SK-N-SH (cell line): ENCODE data around the gene MRPL54. TPM values are rescaled to one million over a fixed set of nuclear protein-coding genes. Genes with fewer than 3 reads are reported as not detected.

Source experiments
- CTCF ChIA-PET: fragments of 300-600, 350-600 bp; formaldehyde crosslinking; extraction: SDS; loops from one replicate; lab custom pipeline; 2021; lab: Yijun Ruan, JAX
- POLR2A ChIA-PET: fragments of 350-600 bp; sonication (Branson Sonifier 250); formaldehyde crosslinking; extraction: SDS; loops from one replicate; lab custom pipeline; 2020; ENCODE audit warnings: antibody characterized with exemption, inconsistent platforms; lab: Yijun Ruan, JAX
- DNase-seq: peaks from one replicate; pipeline ENCODE4 v3.0.0; 2012
- H2AFZ ChIP-seq: fragments of 200-600 bp; sonication (generic); 2 replicates; pipeline ENCODE4 v1.8.1; 2016; ENCODE audit warnings: antibody characterized with exemption, mild to moderate bottlenecking, low read depth
- H3F3A ChIP-seq: fragments of 200-600 bp; sonication (generic); replicated peaks from 2 replicates; pipeline ENCODE3; 2016; ENCODE audit warnings: antibody characterized with exemption, mild to moderate bottlenecking; ENCODE audit not compliant: insufficient read depth
- H3K27ac ChIP-seq, 2 experiments: fragments of 200-500 bp in 1 of 2; fragments of 200-600 bp in 1 of 2; sonication (Bioruptor generic) in 1 of 2; sonication (generic), shearing (Covaris generic) in 1 of 2; 2 replicates each; pipeline versions ENCODE4 v1.5.1 to v1.6.1; 2014 to 2016; ENCODE audit warnings: low read depth in 2 of 2, inconsistent platforms in 1 of 2, low read length in 1 of 2, mild to moderate bottlenecking in 1 of 2, mixed read lengths in 1 of 2
- H3K27me3 ChIP-seq: fragments of 200-600 bp; sonication (generic), shearing (Covaris generic); 2 replicates; pipeline ENCODE4 v1.6.1; 2016; ENCODE audit warnings: mixed run types; ENCODE audit not compliant: insufficient read depth
- H3K36me3 ChIP-seq, 2 experiments: fragments of 200-500 bp in 1 of 2; fragments of 200-600 bp in 1 of 2; sonication (Bioruptor generic) in 1 of 2; sonication (generic) in 1 of 2; replicated peaks in 1 of 2; 2 replicates each; pipeline versions ENCODE3 to v1.5.1; 2014 to 2016; ENCODE audit warnings: low read length in 1 of 2, mild to moderate bottlenecking in 1 of 2; ENCODE audit not compliant: insufficient read depth in 2 of 2, control insufficient read depth in 1 of 2
- H3K4me1 ChIP-seq, 2 experiments: fragments of 200-500 bp in 1 of 2; fragments of 200-600 bp in 1 of 2; sonication (Bioruptor generic) in 1 of 2; sonication (generic), shearing (Covaris generic) in 1 of 2; 2 replicates each; pipeline versions ENCODE4 v1.5.1 to v1.6.1; 2014 to 2016; ENCODE audit warnings: low read depth in 1 of 2, low read length in 1 of 2, mixed run types in 1 of 2; ENCODE audit not compliant: insufficient read depth in 2 of 2, control insufficient read depth in 1 of 2
- H3K4me2 ChIP-seq: fragments of 200-600 bp; sonication (generic), shearing (Covaris generic); 2 replicates; pipeline ENCODE4 v1.6.1; 2017; ENCODE audit warnings: mixed run types
- H3K4me3 ChIP-seq, 2 experiments: fragments of 200-500 bp in 1 of 2; fragments of 200-600 bp in 1 of 2; sonication (Bioruptor generic) in 1 of 2; sonication (generic), shearing (Covaris generic) in 1 of 2; 2 replicates each; pipeline versions ENCODE4 v1.5.1 to v1.8.1; 2014 to 2016; ENCODE audit warnings: low read depth in 2 of 2, inconsistent platforms in 1 of 2, low read length in 1 of 2, mild to moderate bottlenecking in 1 of 2, mixed read lengths in 1 of 2, moderate library complexity in 1 of 2
- H3K79me2 ChIP-seq: fragments of 200-600 bp; sonication (generic); 2 replicates; pipeline ENCODE4 v1.8.1; 2017; ENCODE audit warnings: mild to moderate bottlenecking; ENCODE audit not compliant: insufficient read depth
- H3K9ac ChIP-seq: fragments of 200-600 bp; sonication (generic); 2 replicates; pipeline ENCODE4 v1.6.1; 2017; ENCODE audit warnings: mixed run types
- H3K9me2 ChIP-seq: fragments of 200-600 bp; sonication (generic); 2 replicates; pipeline ENCODE4 v1.6.1; 2017; ENCODE audit warnings: mixed run types
- H3K9me3 ChIP-seq: fragments of 200-600 bp; sonication (generic); 2 replicates; pipeline ENCODE4 v1.6.1; 2017; ENCODE audit warnings: mixed run types, mild to moderate bottlenecking, moderate library complexity
- H4K20me1 ChIP-seq: fragments of 200-600 bp; sonication (generic); 2 replicates; pipeline ENCODE4 v1.6.1; 2017; ENCODE audit warnings: mild to moderate bottlenecking, mixed run types; ENCODE audit not compliant: insufficient read depth
- CHD2 ChIP-seq: fragments of 150-350 bp; IDR thresholded peaks from 2 replicates; pipeline ENCODE4 v1.6.1; 2018; ENCODE audit warnings: low read length; ENCODE audit not compliant: partially characterized antibody
- ELF1 ChIP-seq: IDR thresholded peaks from 2 replicates; pipeline ENCODE4 v1.4.0; 2012
- FOSL2 ChIP-seq: IDR thresholded peaks from 2 replicates; pipeline ENCODE4 v1.4.0; 2012; ENCODE audit warnings: low read depth, mild to moderate bottlenecking, moderate library complexity, borderline replicate concordance
- GABPA ChIP-seq: IDR thresholded peaks from 2 replicates; pipeline ENCODE4 v1.4.0; 2012; ENCODE audit warnings: low read depth, mild to moderate bottlenecking
- NFIC ChIP-seq: IDR thresholded peaks from 2 replicates; pipeline ENCODE4 v1.4.0; 2012; ENCODE audit warnings: borderline replicate concordance
- POLR2AphosphoS5 ChIP-seq: IDR thresholded peaks from 2 replicates; pipeline ENCODE4 v1.6.1; 2012; ENCODE audit warnings: low read depth, low read length
- RCOR1 ChIP-seq: fragments of 150-350 bp; IDR thresholded peaks from 2 replicates; pipeline ENCODE4 v1.6.1; 2017; ENCODE audit warnings: antibody characterized with exemption, low read length
- RFX5 ChIP-seq: IDR thresholded peaks from 2 replicates; pipeline ENCODE4 v1.6.1; 2012; ENCODE audit warnings: mild to moderate bottlenecking, improper control_type of control experiment, low read length
- RXRA ChIP-seq: IDR thresholded peaks from 2 replicates; pipeline ENCODE4 v1.4.0; 2012; ENCODE audit warnings: low read depth, mild to moderate bottlenecking, borderline replicate concordance
- SIN3A ChIP-seq: IDR thresholded peaks from 2 replicates; pipeline ENCODE4 v1.6.1; 2012; ENCODE audit warnings: low read depth, mild to moderate bottlenecking, low read length, moderate library complexity, borderline replicate concordance
- SMC3 ChIP-seq: IDR thresholded peaks from 2 replicates; pipeline ENCODE4 v1.6.1; 2012; ENCODE audit warnings: low read depth, low read length, improper control_type of control experiment
- YY1 ChIP-seq: IDR thresholded peaks from 2 replicates; pipeline ENCODE4 v1.4.0; 2012; ENCODE audit warnings: low read depth, mild to moderate bottlenecking
- WGBS: methylation state at CpG from one replicate; pipeline ENCODE4 v1.1.6; 2017; ENCODE audit warnings: low lambda C conversion rate; 5-methylcytosine and 5-hydroxymethylcytosine counted together
- polyA plus RNA-seq, 3 experiments: library from polyadenylated mRNA; depleted of rRNA; stranded (reverse); fragments of >200 nt; gene quantifications; 2 replicates each; pipeline ENCODE4 v1.2.3, GENCODE V29; 2012
- TF ChIP-seq, protein P1 (sequence below): IDR thresholded peaks from 2 replicates; pipeline ENCODE4 v1.4.0; 2012; ENCODE audit warnings: low read depth, borderline replicate concordance
- TF ChIP-seq, protein P2 (sequence below): IDR thresholded peaks from 2 replicates; pipeline ENCODE4 v1.4.0; 2012; ENCODE audit warnings: low read depth
- TF ChIP-seq, protein P3 (sequence below): IDR thresholded peaks from 2 replicates; pipeline ENCODE4 v1.4.0; 2012; ENCODE audit warnings: low read depth, borderline replicate concordance
- TF ChIP-seq, protein P4 (sequence below): IDR thresholded peaks from 2 replicates; pipeline ENCODE4 v1.6.1; 2012; ENCODE audit warnings: mild to moderate bottlenecking, low read depth, low read length, moderate library complexity

The MRPL54 gene
- polyA plus RNA-seq, 1 of the 3 experiments (the other 2 are of a cell fraction) = 125 TPM

DNA sequence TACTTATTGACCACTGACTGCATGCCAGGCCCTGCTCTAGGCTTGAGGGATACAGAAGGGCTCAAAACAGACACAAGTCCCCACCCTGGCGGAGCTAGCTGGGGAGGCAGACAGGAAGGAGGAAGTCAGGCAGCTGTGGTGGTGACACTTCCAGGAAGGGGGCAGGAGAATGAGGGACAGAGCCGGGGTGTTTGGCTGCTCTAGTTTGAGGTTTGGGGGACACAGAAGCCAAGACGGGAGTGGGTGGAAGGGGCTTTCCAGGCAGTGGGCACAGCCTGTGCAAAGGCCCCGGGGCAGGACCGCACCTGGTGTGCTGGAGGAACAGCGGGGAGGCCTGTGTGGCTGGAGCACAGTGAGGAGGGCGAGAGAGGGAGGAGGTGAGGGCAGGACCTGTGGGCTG, 4.0 kb downstream of the MRPL54 start (continued):
- TF ChIP-seq, protein P1, sequence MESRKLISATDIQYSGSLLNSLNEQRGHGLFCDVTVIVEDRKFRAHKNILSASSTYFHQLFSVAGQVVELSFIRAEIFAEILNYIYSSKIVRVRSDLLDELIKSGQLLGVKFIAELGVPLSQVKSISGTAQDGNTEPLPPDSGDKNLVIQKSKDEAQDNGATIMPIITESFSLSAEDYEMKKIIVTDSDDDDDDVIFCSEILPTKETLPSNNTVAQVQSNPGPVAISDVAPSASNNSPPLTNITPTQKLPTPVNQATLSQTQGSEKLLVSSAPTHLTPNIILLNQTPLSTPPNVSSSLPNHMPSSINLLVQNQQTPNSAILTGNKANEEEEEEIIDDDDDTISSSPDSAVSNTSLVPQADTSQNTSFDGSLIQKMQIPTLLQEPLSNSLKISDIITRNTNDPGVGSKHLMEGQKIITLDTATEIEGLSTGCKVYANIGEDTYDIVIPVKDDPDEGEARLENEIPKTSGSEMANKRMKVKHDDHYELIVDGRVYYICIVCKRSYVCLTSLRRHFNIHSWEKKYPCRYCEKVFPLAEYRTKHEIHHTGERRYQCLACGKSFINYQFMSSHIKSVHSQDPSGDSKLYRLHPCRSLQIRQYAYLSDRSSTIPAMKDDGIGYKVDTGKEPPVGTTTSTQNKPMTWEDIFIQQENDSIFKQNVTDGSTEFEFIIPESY = no peak

DNA sequence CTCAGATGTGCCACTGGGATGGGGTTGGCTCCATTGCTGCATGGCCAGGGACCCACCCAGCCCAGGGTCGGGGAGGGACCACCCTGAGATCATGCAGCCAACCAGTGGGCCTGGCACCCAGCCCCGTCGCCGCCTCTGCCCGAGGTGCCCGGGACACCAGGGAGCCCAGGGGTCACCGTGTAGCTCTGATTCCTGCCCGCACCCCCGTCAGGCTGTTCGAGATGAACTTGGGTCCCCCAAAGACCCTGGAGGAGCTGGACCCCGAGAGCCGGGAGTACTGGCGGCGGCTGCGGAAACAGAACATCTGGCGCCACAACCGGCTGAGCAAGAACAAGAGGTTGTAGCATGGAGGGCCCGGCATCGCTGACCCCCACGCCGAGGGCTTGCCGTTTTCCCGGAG, 4.6 kb downstream of the MRPL54 start:
- no peaks in the 10 kb centered on the region for H3K9me3 ChIP-seq
- H3K4me3 ChIP-seq = no peak overlapping the region
- WGBS = no CpG with 5 or more reads among the region's 23 CpGs
- no peak overlapping the region for H3K9ac ChIP-seq
- no peaks in the 10 kb centered on the region for H4K20me1 ChIP-seq
- H3K36me3 ChIP-seq = peaks cover 0 to 16% of the 10 kb centered on the region in 2 experiments
- H3K4me2 ChIP-seq = no peak overlapping the region
- ChIA-PET POLR2A (no interaction called here), CTCF (no interaction called here)
- no peak overlapping the region for H2AFZ ChIP-seq
- no peak for TF ChIP-seq YY1
- no peak for TF ChIP-seq NFIC
- no peak for TF ChIP-seq FOSL2
- TF ChIP-seq, protein P2, sequence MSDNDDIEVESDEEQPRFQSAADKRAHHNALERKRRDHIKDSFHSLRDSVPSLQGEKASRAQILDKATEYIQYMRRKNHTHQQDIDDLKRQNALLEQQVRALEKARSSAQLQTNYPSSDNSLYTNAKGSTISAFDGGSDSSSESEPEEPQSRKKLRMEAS = no peak
- TF ChIP-seq, protein P3, sequence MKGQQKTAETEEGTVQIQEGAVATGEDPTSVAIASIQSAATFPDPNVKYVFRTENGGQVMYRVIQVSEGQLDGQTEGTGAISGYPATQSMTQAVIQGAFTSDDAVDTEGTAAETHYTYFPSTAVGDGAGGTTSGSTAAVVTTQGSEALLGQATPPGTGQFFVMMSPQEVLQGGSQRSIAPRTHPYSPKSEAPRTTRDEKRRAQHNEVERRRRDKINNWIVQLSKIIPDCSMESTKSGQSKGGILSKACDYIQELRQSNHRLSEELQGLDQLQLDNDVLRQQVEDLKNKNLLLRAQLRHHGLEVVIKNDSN = no peak
- no peak for DNase-seq
- no peaks in the 10 kb centered on the region for H3K27me3 ChIP-seq
- H3K9me2 ChIP-seq = no peaks in the 10 kb centered on the region
- no peak overlapping the region for H3K27ac ChIP-seq
- no peaks in the 10 kb centered on the region for H3F3A ChIP-seq
- peaks cover 0 to 4% of the 10 kb centered on the region in 2 experiments; a peak in 1 of 4 replicates for H3K4me1 ChIP-seq
- peaks cover 16% of the 10 kb centered on the region for H3K79me2 ChIP-seq

DNA sequence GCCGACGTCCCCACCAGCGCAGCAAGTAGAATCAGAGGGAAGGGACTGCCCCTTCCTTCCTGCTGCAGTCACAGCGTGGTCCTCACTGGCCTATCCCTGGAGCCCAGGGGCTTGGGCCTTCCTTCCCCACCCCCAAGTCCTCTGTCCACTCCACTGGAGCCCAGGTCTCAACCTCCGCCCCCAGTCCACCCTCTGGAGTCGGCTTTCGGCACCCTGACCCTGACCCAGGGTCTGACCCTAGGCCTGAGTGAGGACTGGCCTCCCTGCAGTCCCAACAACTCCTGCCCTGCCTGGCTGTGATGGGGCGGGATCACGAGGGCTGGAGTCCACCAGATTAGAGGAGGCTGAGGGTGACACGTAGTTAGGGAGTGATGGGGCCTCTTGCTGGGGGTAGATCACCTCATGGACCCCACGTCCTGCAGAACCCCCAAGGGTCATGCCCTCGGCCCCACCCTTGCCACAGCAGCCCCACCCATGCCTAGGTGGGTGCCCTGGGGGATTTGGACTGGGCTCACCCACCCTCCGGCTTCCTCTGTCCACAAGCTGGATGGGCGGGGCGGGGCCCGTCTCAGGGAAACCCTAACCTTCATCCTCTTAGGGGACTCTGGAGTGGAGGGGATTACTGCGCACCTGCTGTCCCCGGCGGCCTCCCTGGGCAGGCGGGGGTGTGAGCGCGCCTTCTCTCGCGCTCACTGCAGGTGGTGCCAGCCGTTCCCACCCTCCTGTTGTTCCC, 5.7 kb downstream of the MRPL54 start:
- H3K4me3 ChIP-seq = no peak overlapping the region
- H3K9me2 ChIP-seq = no peaks in the 10 kb centered on the region
- peaks cover 13% of the 10 kb centered on the region for H3K79me2 ChIP-seq
- no peaks in the 10 kb centered on the region for H3K27me3 ChIP-seq
- peaks cover 0 to 16% of the 10 kb centered on the region in 2 experiments for H3K36me3 ChIP-seq
- CTCF ChIA-PET = interaction anchor here (0.9 kb wide), 1 partner anchor 81 kb away, joined by 3 read pairs; no protein-coding TSS in a partner anchor
- 93% methylated on average over 12 of the region's 25 CpGs for WGBS
- no peak for DNase-seq
- no peak for TF ChIP-seq RFX5
- no peak for TF ChIP-seq GABPA
- no peak for TF ChIP-seq ELF1
- TF ChIP-seq SIN3A = no peak
- no peak for TF ChIP-seq POLR2AphosphoS5
- TF ChIP-seq RXRA = no peak
- TF ChIP-seq FOSL2 = no peak
- TF ChIP-seq CHD2 = no peak
- no peak for TF ChIP-seq RCOR1
- TF ChIP-seq, protein P4, sequence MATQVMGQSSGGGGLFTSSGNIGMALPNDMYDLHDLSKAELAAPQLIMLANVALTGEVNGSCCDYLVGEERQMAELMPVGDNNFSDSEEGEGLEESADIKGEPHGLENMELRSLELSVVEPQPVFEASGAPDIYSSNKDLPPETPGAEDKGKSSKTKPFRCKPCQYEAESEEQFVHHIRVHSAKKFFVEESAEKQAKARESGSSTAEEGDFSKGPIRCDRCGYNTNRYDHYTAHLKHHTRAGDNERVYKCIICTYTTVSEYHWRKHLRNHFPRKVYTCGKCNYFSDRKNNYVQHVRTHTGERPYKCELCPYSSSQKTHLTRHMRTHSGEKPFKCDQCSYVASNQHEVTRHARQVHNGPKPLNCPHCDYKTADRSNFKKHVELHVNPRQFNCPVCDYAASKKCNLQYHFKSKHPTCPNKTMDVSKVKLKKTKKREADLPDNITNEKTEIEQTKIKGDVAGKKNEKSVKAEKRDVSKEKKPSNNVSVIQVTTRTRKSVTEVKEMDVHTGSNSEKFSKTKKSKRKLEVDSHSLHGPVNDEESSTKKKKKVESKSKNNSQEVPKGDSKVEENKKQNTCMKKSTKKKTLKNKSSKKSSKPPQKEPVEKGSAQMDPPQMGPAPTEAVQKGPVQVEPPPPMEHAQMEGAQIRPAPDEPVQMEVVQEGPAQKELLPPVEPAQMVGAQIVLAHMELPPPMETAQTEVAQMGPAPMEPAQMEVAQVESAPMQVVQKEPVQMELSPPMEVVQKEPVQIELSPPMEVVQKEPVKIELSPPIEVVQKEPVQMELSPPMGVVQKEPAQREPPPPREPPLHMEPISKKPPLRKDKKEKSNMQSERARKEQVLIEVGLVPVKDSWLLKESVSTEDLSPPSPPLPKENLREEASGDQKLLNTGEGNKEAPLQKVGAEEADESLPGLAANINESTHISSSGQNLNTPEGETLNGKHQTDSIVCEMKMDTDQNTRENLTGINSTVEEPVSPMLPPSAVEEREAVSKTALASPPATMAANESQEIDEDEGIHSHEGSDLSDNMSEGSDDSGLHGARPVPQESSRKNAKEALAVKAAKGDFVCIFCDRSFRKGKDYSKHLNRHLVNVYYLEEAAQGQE = no peak
- TF ChIP-seq SMC3 = no peak
- no peak overlapping the region for H3K4me2 ChIP-seq
- POLR2A ChIA-PET = interaction anchor here (0.6 kb wide), 1 partner anchor 256 kb away, joined by 3 read pairs; no protein-coding TSS in a partner anchor
- no peaks in the 10 kb centered on the region for H3K9me3 ChIP-seq
- no peak overlapping the region for H3K27ac ChIP-seq
- H3K9ac ChIP-seq = no peak overlapping the region
- no peaks in the 10 kb centered on the region for H3F3A ChIP-seq
- no peak overlapping the region for H2AFZ ChIP-seq
- no peaks in the 10 kb centered on the region for H4K20me1 ChIP-seq
- H3K4me1 ChIP-seq = peaks cover 0 to 3% of the 10 kb centered on the region in 2 experiments; a peak in 1 of 4 replicates
